AG04449 (cell line): Measurements from ENCODE around the gene SIPA1L2.
"Not testable (repeated sequence)": the region's sequence is repeated elsewhere in the genome, so short reads cannot be mapped to it uniquely, and the experiment has no call there.

Experiments
- CTCF ChIA-PET: fragments of 350-600 bp; formaldehyde crosslinking; extraction: SDS; loops from one replicate; lab custom pipeline; 2021; ENCODE audit warnings: antibody characterized with exemption; lab: Yijun Ruan, JAX
- POLR2A ChIA-PET: fragments of 400-600, 350-600 bp; formaldehyde crosslinking; extraction: SDS; loops from one replicate; lab custom pipeline; 2020; ENCODE audit warnings: antibody characterized with exemption, inconsistent platforms; lab: Yijun Ruan, JAX
- DNase-seq: peaks from one replicate; pipeline ENCODE4 v3.0.0-alpha.2; 2010; ENCODE audit warnings: low read depth, low spot score
- H3K4me3 ChIP-seq: 2 replicates; pipeline ENCODE4 v1.5.1; 2011; ENCODE audit warnings: low read depth, mild to moderate bottlenecking, control low read depth, low read length
- CTCF ChIP-seq: IDR thresholded peaks from one replicate; pipeline ENCODE4 v1.5.1; 2011; ENCODE audit warnings: mild to moderate bottlenecking, moderate library complexity, low read length, control low read depth, inconsistent platforms; ENCODE audit not compliant: insufficient read depth; ENCODE audit errors: missing control alignments

SIPA1L2 gene

GRCh38 chr1:232615306-232615800, 14.6 kb downstream of the SIPA1L2 start:
- POLR2A ChIA-PET: no interaction called here
- TF ChIP-seq CTCF: no peak
- CTCF ChIA-PET: interaction anchor here (1.1 kb wide), 1 partner anchor 12 kb away, joined by 3 read pairs; no protein-coding TSS in a partner anchor
- no peak for DNase-seq
- no peak overlapping the region for H3K4me3 ChIP-seq

- H3K4me3 ChIP-seq: no peak overlapping the region
- no peak for DNase-seq
- CTCF ChIA-PET: interaction anchor here (1.1 kb wide), 1 partner anchor 13 kb away, joined by 3 read pairs; no protein-coding TSS in a partner anchor
- POLR2A ChIA-PET: interaction anchor here (0.5 kb wide), 1 partner anchor 8 kb away, joined by 3 read pairs; no protein-coding TSS in a partner anchor
- TF ChIP-seq CTCF: no peak
Observed at GRCh38 chr1:232614811-232615210, 15.1 kb downstream of the SIPA1L2 start.

GRCh38 chr1:232613752-232614381, 16.1 kb downstream of the SIPA1L2 start:
- CTCF ChIA-PET: no interaction called here
- TF ChIP-seq CTCF: no peak
- DNase-seq: peak; percentile 41

GRCh38 chr1:232612836-232613235, 17.1 kb downstream of the SIPA1L2 start:
- DNase-seq, H3K4me3 ChIP-seq, POLR2A ChIA-PET, CTCF ChIA-PET: not testable (repeated sequence)

More at GRCh38 chr1:232613752-232614381, 16.1 kb downstream of the SIPA1L2 start:
- POLR2A ChIA-PET: no interaction called here
- no peak overlapping the region for H3K4me3 ChIP-seq

- POLR2A ChIA-PET: no interaction called here
Observed at GRCh38 chr1:232611834-232612233, 18.1 kb downstream of the SIPA1L2 start.

GRCh38 chr1:232610902-232611745, 18.8 kb downstream of the SIPA1L2 start:
- DNase-seq, CTCF ChIA-PET, POLR2A ChIA-PET, H3K4me3 ChIP-seq: not testable (repeated sequence)

More at GRCh38 chr1:232611834-232612233, 18.1 kb downstream of the SIPA1L2 start:
- no peak overlapping the region for H3K4me3 ChIP-seq
- CTCF ChIA-PET: no interaction called here
- no peak for DNase-seq
- TF ChIP-seq CTCF: no peak
